Measurements from ENCODE around the gene TULP3.

The TULP3 gene

DNA sequence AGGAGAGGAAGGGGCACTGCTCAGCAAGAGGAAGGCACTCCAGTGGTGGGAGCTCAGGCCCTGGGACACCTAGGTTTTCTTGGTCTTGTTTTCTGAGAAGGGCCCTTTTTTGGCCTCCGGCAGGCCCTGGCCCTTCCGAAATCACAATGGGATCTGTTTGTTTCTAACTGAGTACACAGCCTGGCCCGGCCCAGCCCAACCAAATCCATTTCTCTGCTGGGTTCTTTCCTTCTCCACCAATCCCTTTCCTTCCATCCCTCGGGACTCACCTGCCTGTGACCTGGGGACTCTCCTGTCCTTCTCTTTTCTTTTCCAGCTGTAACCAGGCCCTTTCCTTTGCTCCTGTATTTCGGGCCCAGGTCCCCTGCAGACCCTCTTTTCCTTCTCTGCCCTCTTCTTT is 87.1 kb downstream of the TULP3 start:
- DNase-seq = no peak

DNA sequence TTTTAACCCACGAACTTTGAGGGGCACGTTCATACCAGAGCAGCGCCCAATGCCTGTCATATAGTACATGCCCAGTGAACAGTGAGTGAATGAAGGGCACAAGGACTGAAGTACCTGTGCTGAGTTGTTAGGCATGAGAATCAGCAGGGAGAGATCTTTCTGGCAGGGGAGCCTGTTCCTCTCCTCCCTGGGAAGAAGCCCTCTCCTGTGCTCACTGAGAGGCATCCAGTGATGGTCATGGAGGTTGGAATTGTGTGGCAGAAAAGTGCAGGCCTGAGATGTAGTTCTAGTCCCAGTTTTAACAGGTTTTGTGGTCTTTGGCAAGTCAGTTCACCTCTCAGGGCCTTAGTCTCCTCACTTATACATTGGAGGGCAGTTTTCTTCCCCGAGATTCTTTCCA is 89.1 kb downstream of the TULP3 start:
- DNase-seq = no peak

DNA sequence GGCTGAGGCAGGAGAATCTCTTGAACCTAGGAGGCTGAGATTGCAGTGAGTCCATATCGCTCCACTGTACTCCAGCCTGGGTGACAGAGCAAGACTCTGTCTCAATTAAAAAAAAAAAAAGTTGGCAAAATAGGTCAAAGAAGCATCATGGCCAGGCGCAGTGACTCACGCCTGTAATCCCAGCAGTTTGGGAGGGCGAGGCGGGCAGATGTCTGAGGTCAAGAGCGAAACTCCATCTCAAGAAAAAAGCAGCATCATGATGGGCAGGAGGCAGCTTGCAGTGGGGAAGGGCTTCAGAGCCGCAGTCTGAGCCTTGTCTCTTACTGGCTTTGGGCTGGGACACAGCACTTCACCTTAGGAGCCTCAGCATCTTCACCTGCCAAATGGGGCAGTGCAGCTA is 89.9 kb downstream of the TULP3 start:
- DNase-seq = no peak

DNA sequence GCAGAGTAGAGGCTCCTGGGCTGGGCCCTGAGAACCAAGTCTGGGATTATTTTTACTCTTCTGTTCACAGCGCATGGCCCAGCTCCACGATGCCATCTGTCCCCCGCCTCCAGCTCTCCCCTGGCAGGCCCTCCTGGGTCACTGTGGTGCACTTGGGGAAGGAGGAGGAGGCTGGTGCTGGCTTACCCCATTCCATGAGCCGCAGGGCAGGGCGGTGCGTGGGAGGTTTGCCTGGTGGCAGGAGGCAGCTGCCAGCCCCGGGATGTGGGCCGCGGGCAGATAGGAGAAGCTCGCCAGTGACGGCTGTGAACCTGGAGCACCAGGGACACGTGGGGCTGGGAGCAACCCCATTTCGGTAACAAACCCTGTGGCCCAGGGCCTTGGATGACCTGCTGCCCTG is 91.7 kb downstream of the TULP3 start:
- DNase-seq = no peak

DNA sequence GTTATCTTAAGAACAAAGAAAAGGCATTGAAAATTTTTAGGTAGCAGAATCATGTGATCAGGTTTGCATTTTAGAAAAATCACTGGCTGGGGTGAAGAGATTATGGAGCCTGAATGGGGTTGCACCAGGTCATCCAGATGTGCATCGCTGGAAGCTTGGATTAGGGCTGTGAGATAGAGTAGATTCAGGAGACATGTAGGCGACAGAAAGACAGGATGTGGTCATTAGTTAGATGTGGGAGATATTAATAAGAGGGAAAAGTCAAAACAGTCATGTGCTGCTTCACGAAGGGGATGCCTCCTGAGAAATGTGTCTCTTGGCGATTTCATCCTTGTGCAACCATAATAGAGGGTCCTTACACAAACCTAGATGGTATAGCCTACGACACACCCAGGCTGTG is 93.6 kb downstream of the TULP3 start:
- no peak for DNase-seq

DNA sequence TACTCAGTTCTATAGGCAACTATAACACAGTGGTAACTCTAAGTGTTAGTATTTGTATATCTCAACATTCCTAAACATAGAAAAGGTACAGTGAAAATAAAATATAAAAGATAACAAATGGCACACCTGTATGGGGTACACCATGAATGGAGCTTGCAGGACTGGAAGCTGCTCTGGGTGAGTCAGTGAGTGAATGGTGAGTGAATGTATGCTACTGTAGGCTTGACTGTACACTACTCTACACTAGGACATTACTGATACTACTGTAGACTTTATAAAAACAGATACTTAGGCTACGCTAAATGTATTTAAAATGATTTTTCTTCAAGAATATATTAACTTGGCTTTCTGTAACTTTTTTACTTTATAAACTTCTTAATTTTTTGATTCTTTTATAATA is 94.0 kb downstream of the TULP3 start:
- DNase-seq = no peak

DNA sequence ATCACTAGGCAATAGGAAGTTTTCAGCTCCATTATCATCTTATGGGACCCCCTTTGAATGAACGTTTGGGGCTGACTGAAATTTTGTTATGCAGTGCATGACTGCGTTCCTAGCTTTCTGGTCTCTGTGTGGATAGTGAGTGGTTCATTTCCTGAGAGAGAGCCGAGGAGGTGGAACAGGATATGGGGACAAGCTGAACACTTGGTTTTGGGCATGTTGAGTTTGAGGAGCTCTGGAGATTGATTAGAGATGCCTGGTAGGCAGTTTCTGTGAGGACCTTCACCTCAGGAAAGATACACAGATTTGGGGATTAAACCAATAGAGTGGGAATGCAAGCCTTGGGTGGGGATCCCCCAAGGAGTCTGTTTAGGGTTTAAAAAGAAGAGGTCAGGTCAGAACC is 96.2 kb downstream of the TULP3 start:
- DNase-seq = no peak

DNA sequence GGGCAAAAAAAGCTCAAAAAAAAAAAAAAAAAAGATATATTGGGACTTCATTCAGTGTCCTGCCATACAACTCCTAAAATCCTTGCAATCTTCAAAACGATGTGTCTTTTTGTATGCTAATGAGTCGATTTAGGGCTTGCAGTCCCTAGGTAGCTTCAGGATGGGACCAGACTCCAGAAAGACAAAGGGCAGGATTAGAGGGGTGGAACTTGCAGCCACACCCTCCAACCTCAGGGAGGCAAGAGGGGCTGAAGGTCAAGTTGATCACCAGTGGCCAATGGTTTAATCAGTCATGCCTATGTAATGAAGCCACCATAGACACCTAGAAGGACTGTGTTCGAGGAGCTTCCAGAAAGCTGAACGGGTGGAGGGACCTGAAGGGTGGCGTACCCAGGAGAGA is 97.8 kb downstream of the TULP3 start:
- DNase-seq = no peak
